GM12878 (cell line): ENCODE measurements around the gene TANK. TPM values are rescaled to one million over a fixed set of nuclear protein-coding genes. Genes with fewer than 3 reads are reported as not detected.

Source experiments
- ATAC-seq: fragments of 200-7000 bp; cut with Tn5 transposase; 3 replicates; pipeline ENCODE4 v1.9.1; 2020; ENCODE audit warnings: mild to moderate bottlenecking, moderate library complexity
- BruUV-seq: library from RNA; stranded (reverse); fragments of 400-500 nt; replicated peaks from 2 replicates; lab custom pipeline; 2021; lab: Mats Ljungman, UMichigan
- CTCF ChIA-PET: fragments of 300-600 bp; sonication (Branson Sonifier 250); formaldehyde crosslinking; extraction: SDS; loops from one replicate; lab custom pipeline; 2021; ENCODE audit warnings: inconsistent platforms; lab: Yijun Ruan, JAX
- POLR2A ChIA-PET: fragments of 350-600 bp; formaldehyde crosslinking; extraction: SDS; loops from one replicate; lab custom pipeline; 2021; ENCODE audit warnings: inconsistent platforms; lab: Charles Lee
- RAD21 ChIA-PET: fragments of 300-600 bp; sonication (Branson Sonifier 250); formaldehyde crosslinking; loops from one replicate; lab custom pipeline; 2023; ENCODE audit warnings: antibody characterized with exemption; ENCODE audit not compliant: unreplicated experiment; lab: Charles Lee
- SMC1A ChIA-PET: fragments of 300-600 bp; sonication (Branson Sonifier 250); formaldehyde crosslinking; loops from one replicate; lab custom pipeline; 2023; ENCODE audit not compliant: unreplicated experiment, uncharacterized antibody; lab: Charles Lee
- DNase-seq: peaks from one replicate; pipeline ENCODE4 v3.0.0-alpha.2; 2011; ENCODE audit warnings: low read depth, low spot score
- FAIRE-seq: peaks from 3 replicates; lab custom pipeline; 2011; peaks lifted over from hg19 to GRCh38; lab: Jason Lieb, UNC
- H2AFZ ChIP-seq: 2 replicates; pipeline ENCODE4 v1.6.0; 2011; ENCODE audit warnings: low read depth, low read length, control low read depth; ENCODE audit not compliant: control insufficient read depth
- H3K27ac ChIP-seq: 2 replicates; pipeline ENCODE4 v1.5.1; 2011; ENCODE audit warnings: control low read depth; ENCODE audit not compliant: control insufficient read depth, insufficient read depth
- H3K27me3 ChIP-seq, 2 experiments: replicated peaks in 1 of 2; 2 replicates each; pipeline versions ENCODE4 v1.6.0 to v1.6.1; 2011; ENCODE audit warnings: low read length in 1 of 2; ENCODE audit not compliant: control insufficient read depth in 2 of 2, insufficient read depth in 2 of 2
- H3K36me3 ChIP-seq, 2 experiments: 2 replicates each; pipeline ENCODE4 v1.5.1; 2011; ENCODE audit warnings: low read length in 1 of 2; ENCODE audit not compliant: control insufficient read depth in 2 of 2, insufficient read depth in 2 of 2
- H3K4me1 ChIP-seq: 2 replicates; pipeline ENCODE4 v1.6.1; 2011; ENCODE audit warnings: mild to moderate bottlenecking, low read length, moderate library complexity, mixed read lengths; ENCODE audit not compliant: control insufficient read depth, insufficient read depth
- H3K4me2 ChIP-seq: 2 replicates; pipeline ENCODE4 v1.6.0; 2011; ENCODE audit warnings: control low read depth; ENCODE audit not compliant: control insufficient read depth, insufficient read depth
- H3K4me3 ChIP-seq: fragments of 200-600 bp; sonication (generic); 2 replicates; pipeline ENCODE4 v1.5.1; 2016
- H3K79me2 ChIP-seq: 2 replicates; pipeline ENCODE4 v1.6.0; 2011; ENCODE audit warnings: low read length; ENCODE audit not compliant: control insufficient read depth, insufficient read depth
- H3K9ac ChIP-seq: 2 replicates; pipeline ENCODE4 v1.8.0; 2011; ENCODE audit warnings: low read length, control low read depth, mixed read lengths; ENCODE audit not compliant: control insufficient read depth, insufficient read depth
- H3K9me3 ChIP-seq: replicated peaks from 3 replicates; pipeline ENCODE4 v1.5.1; 2011; ENCODE audit warnings: mild to moderate bottlenecking, low read length; ENCODE audit not compliant: control insufficient read depth, insufficient read depth
- H4K20me1 ChIP-seq: 2 replicates; pipeline ENCODE4 v1.6.0; 2011; ENCODE audit not compliant: control insufficient read depth, insufficient read depth
- CHD1 ChIP-seq: IDR thresholded peaks from 2 replicates; pipeline ENCODE4 v1.6.1; 2012; ENCODE audit warnings: low read depth, low read length, improper control_type of control experiment
- IKZF2 ChIP-seq, 2 experiments: fragments of 450-650 bp; IDR thresholded peaks; 2 replicates each; pipeline ENCODE4 v1.6.1; 2017; ENCODE audit warnings: mild to moderate bottlenecking in 2 of 2, moderate library complexity in 2 of 2
- IRF4 ChIP-seq: IDR thresholded peaks from 2 replicates; pipeline ENCODE4 v1.6.1; 2011; ENCODE audit warnings: low read depth, low read length
- MEF2B ChIP-seq: fragments of 450-650 bp; IDR thresholded peaks from 2 replicates; pipeline ENCODE4 v1.6.1; 2018; ENCODE audit warnings: mild to moderate bottlenecking, moderate library complexity; ENCODE audit not compliant: partially characterized antibody, poor library complexity, severe bottlenecking
- RAD21 ChIP-seq: IDR thresholded peaks from 2 replicates; pipeline ENCODE4 v1.6.1; 2011; ENCODE audit warnings: mild to moderate bottlenecking, low read depth, low read length, moderate library complexity; ENCODE audit not compliant: insufficient read depth
- RFX5 ChIP-seq: IDR thresholded peaks from 2 replicates; pipeline ENCODE4 v1.6.1; 2011; ENCODE audit warnings: low read depth, low read length, improper control_type of control experiment
- SMC3 ChIP-seq: IDR thresholded peaks from 2 replicates; pipeline ENCODE4 v1.6.1; 2011; ENCODE audit warnings: low read length, improper control_type of control experiment, borderline replicate concordance
- ZBTB11 ChIP-seq: fragments of 450-650 bp; formaldehyde crosslinking; IDR thresholded peaks from 2 replicates; pipeline ENCODE4 v1.5.0; 2022; ENCODE audit warnings: mild to moderate bottlenecking, missing genetic modification characterization
- ZNF622 ChIP-seq: fragments of 450-650 bp; IDR thresholded peaks from 2 replicates; pipeline ENCODE4 v1.6.1; 2017; ENCODE audit warnings: mild to moderate bottlenecking, inconsistent platforms
- WGBS: methylation state at CpG from one replicate; pipeline ENCODE4 v1.1.6; 2016; ENCODE audit warnings: low lambda C conversion rate; ENCODE audit not compliant: insufficient replicate concordance, insufficient coverage; ENCODE audit errors: missing lambda C conversion rate; 5-methylcytosine and 5-hydroxymethylcytosine counted together
- in situ Hi-C: fragments of 300-500 bp; cut with MboI; formaldehyde crosslinking; loops from 9 replicates; pipeline ENCODE4 v1.14.3; 2018; ENCODE audit warnings: mixed read lengths
- intact Hi-C: fragments of 100-400 bp; cut with micrococcal nuclease; formaldehyde crosslinking; loops from one replicate; pipeline ENCODE4 v1.14.2; 2022; ENCODE audit not compliant: unreplicated experiment
- polyA plus RNA-seq, 11 experiments: library from polyadenylated mRNA; depleted of rRNA in 4 of 11; unstranded in 6 of 11; stranded (reverse) in 5 of 11; fragments of >200 nt; fragmentation: Nextera tagmentation in 4 of 11; fragmentation: Illumina TruSeq in 1 of 11; extraction: Ambion mirVana in 4 of 11; extraction: Trizol in 1 of 11; gene quantifications; 1 replicate in 1 of 11; 2 replicates in 10 of 11; pipeline versions ENCODE4 v1.2.1 to v1.2.3, GENCODE V29; 2011 to 2016; ENCODE audit warnings: inconsistent platforms in 2 of 11, missing spikeins in 2 of 11, low read depth in 1 of 11
- total RNA-seq, 4 experiments: library from RNA; depleted of rRNA in 3 of 4; stranded (reverse); fragments of >200 nt in 3 of 4; fragmentation: Illumina TruSeq in 1 of 4; extraction: Trizol in 1 of 4; gene quantifications; 2 replicates each; pipeline versions ENCODE4 v1.2.1 to v1.2.3, GENCODE V29; 2013 to 2021
- TF ChIP-seq, protein P1 (sequence below), 3 experiments: IDR thresholded peaks in 2 of 3; conservative IDR thresholded peaks in 1 of 3; 2 replicates each; pipeline ENCODE4 v1.5.1; 2011; ENCODE audit warnings: low read depth in 3 of 3, low read length in 3 of 3, mild to moderate bottlenecking in 3 of 3, control low read depth in 2 of 3, moderate library complexity in 2 of 3, inconsistent platforms in 1 of 3, mixed read lengths in 1 of 3; ENCODE audit not compliant: control insufficient read depth in 2 of 3, insufficient read depth in 1 of 3; ENCODE audit errors: extremely low read depth in 1 of 3
- TF ChIP-seq, protein P2 (sequence below): fragments of 450-650 bp; IDR thresholded peaks from 2 replicates; pipeline ENCODE4 v1.6.1; 2016; ENCODE audit warnings: mild to moderate bottlenecking

TANK gene
- total and polyA plus RNA-seq, 10 of the 15 experiments (the other 5 are each of a cell fraction or from before 2014, with no cell fraction given) = 48.6 to 127 (median 103) TPM

GRCh38 chr2:161250864-161251436 lies 90.7 kb downstream of the TANK start:
- ATAC-seq = peak; percentile 78
- Histone ChIP-seq H3K9me3 (no peaks in the 10 kb centered on the region), H3K4me2 (no peak overlapping the region), H3K79me2 (no peaks in the 10 kb centered on the region), H3K4me1 (no peaks in the 10 kb centered on the region), H3K4me3 (no peak overlapping the region), H2AFZ (no peak overlapping the region), H4K20me1 (no peaks in the 10 kb centered on the region), H3K27me3 (no peaks in the 10 kb centered on the region), H3K27ac (no peak overlapping the region), H3K9ac (no peak overlapping the region), H3K36me3 (peaks cover 0 to 4% of the 10 kb centered on the region in 2 experiments; a peak in 1 of 4 replicates)
- in situ Hi-C loops (loop anchor here (25.0 kb wide), 1 partner anchor 686 kb away; no protein-coding TSS in a partner anchor), intact Hi-C loops (loop anchor here (2.0 kb wide), 1 partner anchor 22 kb away; no protein-coding TSS in a partner anchor)
- BruUV-seq = no TSS peak
- RAD21 ChIA-PET = interaction anchor here (0.6 to 1.8 kb wide), 6 partner anchors 13 to 27 kb away, joined by 3 to 8 read pairs (median 4); no protein-coding TSS in a partner anchor
- no peak for DNase-seq
- FAIRE-seq = no peak
- SMC1A ChIA-PET = interaction anchor here (0.6 to 5.8 kb wide), 12 partner anchors 11 to 335 kb away, joined by 3 to 34 read pairs (median 3); no protein-coding TSS in a partner anchor
- TF ChIP-seq, protein P1, sequence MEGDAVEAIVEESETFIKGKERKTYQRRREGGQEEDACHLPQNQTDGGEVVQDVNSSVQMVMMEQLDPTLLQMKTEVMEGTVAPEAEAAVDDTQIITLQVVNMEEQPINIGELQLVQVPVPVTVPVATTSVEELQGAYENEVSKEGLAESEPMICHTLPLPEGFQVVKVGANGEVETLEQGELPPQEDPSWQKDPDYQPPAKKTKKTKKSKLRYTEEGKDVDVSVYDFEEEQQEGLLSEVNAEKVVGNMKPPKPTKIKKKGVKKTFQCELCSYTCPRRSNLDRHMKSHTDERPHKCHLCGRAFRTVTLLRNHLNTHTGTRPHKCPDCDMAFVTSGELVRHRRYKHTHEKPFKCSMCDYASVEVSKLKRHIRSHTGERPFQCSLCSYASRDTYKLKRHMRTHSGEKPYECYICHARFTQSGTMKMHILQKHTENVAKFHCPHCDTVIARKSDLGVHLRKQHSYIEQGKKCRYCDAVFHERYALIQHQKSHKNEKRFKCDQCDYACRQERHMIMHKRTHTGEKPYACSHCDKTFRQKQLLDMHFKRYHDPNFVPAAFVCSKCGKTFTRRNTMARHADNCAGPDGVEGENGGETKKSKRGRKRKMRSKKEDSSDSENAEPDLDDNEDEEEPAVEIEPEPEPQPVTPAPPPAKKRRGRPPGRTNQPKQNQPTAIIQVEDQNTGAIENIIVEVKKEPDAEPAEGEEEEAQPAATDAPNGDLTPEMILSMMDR (IDR thresholded peaks at IDR 0.05 in 2 of 3, conservative IDR thresholded peaks at IDR 0.05 in 1 of 3; ENCODE audit: control insufficient read depth in 2 of 3, extremely low read depth in 1 of 3, insufficient read depth in 1 of 3, low read depth in 3 of 3, low read length in 3 of 3) = peak; percentile 48 to 58 (median 48); a peak in 5 of 6 replicates
- peak; percentile 38 for TF ChIP-seq MEF2B
- TF ChIP-seq RFX5 = 0 out of 2 replicates have a peak, but pooled peaks have one; percentile 13
- no peak for TF ChIP-seq CHD1
- TF ChIP-seq ZNF622 = no peak
- peak in 1 of 2 experiments; percentile 49; a peak in 1 of 4 replicates for TF ChIP-seq IKZF2 (IDR thresholded peaks at IDR 0.05)
- 0 out of 2 replicates have a peak, but pooled peaks have one; percentile 18 for TF ChIP-seq IRF4
- no peak for TF ChIP-seq ZBTB11 (CRISPR knock-in tag)
- peak; percentile 49; the same call in 1 of the 2 replicates for TF ChIP-seq SMC3
- TF ChIP-seq RAD21 = peak; percentile 56
- TF ChIP-seq, protein P2, sequence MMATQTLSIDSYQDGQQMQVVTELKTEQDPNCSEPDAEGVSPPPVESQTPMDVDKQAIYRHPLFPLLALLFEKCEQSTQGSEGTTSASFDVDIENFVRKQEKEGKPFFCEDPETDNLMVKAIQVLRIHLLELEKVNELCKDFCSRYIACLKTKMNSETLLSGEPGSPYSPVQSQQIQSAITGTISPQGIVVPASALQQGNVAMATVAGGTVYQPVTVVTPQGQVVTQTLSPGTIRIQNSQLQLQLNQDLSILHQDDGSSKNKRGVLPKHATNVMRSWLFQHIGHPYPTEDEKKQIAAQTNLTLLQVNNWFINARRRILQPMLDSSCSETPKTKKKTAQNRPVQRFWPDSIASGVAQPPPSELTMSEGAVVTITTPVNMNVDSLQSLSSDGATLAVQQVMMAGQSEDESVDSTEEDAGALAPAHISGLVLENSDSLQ = no peak
- POLR2A ChIA-PET = no interaction called here
- CTCF ChIA-PET = interaction anchor here (0.8 to 6.5 kb wide), 13 partner anchors 10 to 188 kb away, joined by 3 to 67 read pairs (median 9); no protein-coding TSS in a partner anchor
- WGBS = 100% methylated on average over 2 of the region's 2 CpGs
